ENCODE results near the gene PLA2G4D. TPM values are rescaled to one million over a fixed set of nuclear protein-coding genes. Genes with fewer than 3 reads are reported as not detected.

The PLA2G4D gene
- polyA plus RNA-seq, 1 of the 3 experiments (the other 2 are of a cell fraction) = not detected

- CTCF ChIA-PET = interaction anchor here (0.8 to 17.2 kb wide), 4 partner anchors 12 to 82 kb away, joined by 3 to 293 read pairs (median 4); no protein-coding TSS in a partner anchor
- no peaks in the 10 kb centered on the region for H4K20me1 ChIP-seq (ENCODE audit: insufficient read depth)
- DNase-seq = no peak
- H3K27me3 ChIP-seq (ENCODE audit: insufficient read depth) = no peaks in the 10 kb centered on the region
- H3K9me2 ChIP-seq = no peaks in the 10 kb centered on the region
- no peaks in the 10 kb centered on the region for H3K4me1 ChIP-seq (ENCODE audit: control insufficient read depth in 1 of 2, insufficient read depth in 2 of 2, low read depth in 1 of 2, low read length in 1 of 2)
- no peak overlapping the region for H2AFZ ChIP-seq (ENCODE audit: low read depth)
- no peaks in the 10 kb centered on the region for H3K79me2 ChIP-seq (ENCODE audit: insufficient read depth)
- H3K9me3 ChIP-seq = no peaks in the 10 kb centered on the region
- no peak overlapping the region for H3K4me2 ChIP-seq
- no peak overlapping the region for H3K27ac ChIP-seq (ENCODE audit: low read depth in 2 of 2, low read length in 1 of 2)
- no peaks in the 10 kb centered on the region for H3K36me3 ChIP-seq (replicated peaks in 1 of 2; ENCODE audit: control insufficient read depth in 1 of 2, insufficient read depth in 2 of 2, low read length in 1 of 2)
- no peak overlapping the region for H3K4me3 ChIP-seq (ENCODE audit: low read depth in 2 of 2, low read length in 1 of 2)
- no peak for TF ChIP-seq EP300 (IDR thresholded peaks at IDR 0.05; ENCODE audit: borderline replicate concordance in 1 of 2, low read depth in 1 of 2, low read length in 1 of 2)
- no peak for TF ChIP-seq REST (IDR thresholded peaks at IDR 0.05; ENCODE audit: low read depth, low read length)
- no peak for TF ChIP-seq IRF3 (IDR thresholded peaks at IDR 0.05; ENCODE audit: low read depth, low read length)
- TF ChIP-seq RCOR1 (IDR thresholded peaks at IDR 0.05; ENCODE audit: low read length) = no peak
- TF ChIP-seq SMC3 (IDR thresholded peaks at IDR 0.05; ENCODE audit: low read depth, low read length) = no peak
- TF ChIP-seq CHD2 (IDR thresholded peaks at IDR 0.05; ENCODE audit: low read length, partially characterized antibody) = no peak
- no peak for TF ChIP-seq FOXM1 (IDR thresholded peaks at IDR 0.05; ENCODE audit: low read depth)
- WGBS (ENCODE audit: low lambda C conversion rate) = 83% methylated on average over 8 of the region's 10 CpGs
- H3K9ac ChIP-seq = no peak overlapping the region
- POLR2A ChIA-PET = no interaction called here
- H3F3A ChIP-seq (replicated peaks; ENCODE audit: insufficient read depth) = no peaks in the 10 kb centered on the region
These were observed 22.6 kb downstream of the PLA2G4D start for GRCh38 chr15:42071717-42072116.

GRCh38 chr15:42070976-42071350 lies 23.4 kb downstream of the PLA2G4D start:
- Histone ChIP-seq H3F3A (replicated peaks; ENCODE audit: insufficient read depth) (no peaks in the 10 kb centered on the region), H3K4me3 (ENCODE audit: low read depth in 2 of 2, low read length in 1 of 2) (no peak overlapping the region), H3K9me3 (no peaks in the 10 kb centered on the region), H3K36me3 (replicated peaks in 1 of 2; ENCODE audit: control insufficient read depth in 1 of 2, insufficient read depth in 2 of 2, low read length in 1 of 2) (no peaks in the 10 kb centered on the region), H3K27ac (ENCODE audit: low read depth in 2 of 2, low read length in 1 of 2) (no peak overlapping the region), H2AFZ (ENCODE audit: low read depth) (no peak overlapping the region), H3K9ac (no peak overlapping the region), H3K4me2 (no peak overlapping the region), H4K20me1 (ENCODE audit: insufficient read depth) (no peaks in the 10 kb centered on the region), H3K79me2 (ENCODE audit: insufficient read depth) (no peaks in the 10 kb centered on the region), H3K4me1 (ENCODE audit: control insufficient read depth in 1 of 2, insufficient read depth in 2 of 2, low read depth in 1 of 2, low read length in 1 of 2) (peaks cover 0 to 2% of the 10 kb centered on the region in 2 experiments; a peak in 1 of 4 replicates), H3K9me2 (no peaks in the 10 kb centered on the region), H3K27me3 (ENCODE audit: insufficient read depth) (no peaks in the 10 kb centered on the region)
- 40% methylated on average over 2 of the region's 9 CpGs for WGBS (ENCODE audit: low lambda C conversion rate)
- ChIA-PET CTCF (interaction anchor here (0.9 to 17.2 kb wide), 7 partner anchors 13 to 81 kb away, joined by 3 to 293 read pairs (median 5); no protein-coding TSS in a partner anchor), POLR2A (no interaction called here)
- no peak for TF ChIP-seq RAD21 (IDR thresholded peaks at IDR 0.05; ENCODE audit: low read length)
- DNase-seq = no peak

All from SK-N-SH (cell line).